PFSK-1 (cell line): ENCODE results near the gene PLEKHD1.

Experiments
- POLR2AphosphoS5 ChIP-seq: IDR thresholded peaks from 2 replicates; pipeline ENCODE4 v1.6.1; 2012; ENCODE audit warnings: low read depth, mild to moderate bottlenecking, control low read depth, low read length, moderate library complexity
- REST ChIP-seq, 2 experiments: IDR thresholded peaks; 2 replicates each; pipeline versions ENCODE4 v1.6.1 to v1.8.0; 2011 to 2012; ENCODE audit warnings: low read depth in 2 of 2, low read length in 2 of 2, control low read depth in 1 of 2, inconsistent platforms in 1 of 2, mild to moderate bottlenecking in 1 of 2, moderate library complexity in 1 of 2; ENCODE audit not compliant: insufficient read depth in 1 of 2
- TAF1 ChIP-seq: IDR thresholded peaks from 2 replicates; pipeline ENCODE4 v1.6.1; 2012; ENCODE audit warnings: low read length, control low read depth, borderline replicate concordance; ENCODE audit not compliant: insufficient read depth

GRCh38 chr14:69473946-69474345, 10.6 kb upstream of the PLEKHD1 start:
- TF ChIP-seq POLR2AphosphoS5 (no peak), REST (IDR thresholded peaks at IDR 0.05; ENCODE audit: insufficient read depth in 1 of 2, low read depth in 2 of 2, low read length in 2 of 2) (no peak), TAF1 (no peak)
